K562 (cell line): ENCODE measurements around the gene CYP2R1. TPM values are rescaled to one million over a fixed set of nuclear protein-coding genes. Genes with fewer than 3 reads are reported as not detected.
A peak's percentile ranks its signal among the peaks of the same experiment; 100 is the strongest.

ENCODE experiments used
- BHLHE40 ChIP-seq: IDR thresholded peaks from 2 replicates; pipeline ENCODE4 v1.6.1; 2011; ENCODE audit warnings: low read length, improper control_type of control experiment
- BRD4 ChIP-seq: fragments of 200-600 bp; sonication (generic); IDR thresholded peaks from 2 replicates; pipeline ENCODE4 v1.6.1; 2017; ENCODE audit warnings: inconsistent platforms
- BRD9 ChIP-seq: fragments of 450-650 bp; IDR thresholded peaks from 2 replicates; pipeline ENCODE4 v1.6.1; 2018; ENCODE audit warnings: low read depth; ENCODE audit not compliant: partially characterized antibody
- CHD4 ChIP-seq: fragments of 200-600 bp; sonication (generic); IDR thresholded peaks from 3 replicates; pipeline ENCODE4 v1.6.1; 2012; ENCODE audit warnings: low read depth, mild to moderate bottlenecking, mixed read lengths, low read length, inconsistent platforms; ENCODE audit not compliant: insufficient read depth, insufficient replicate concordance, poor library complexity, severe bottlenecking
- DLX4 ChIP-seq: fragments of 250-450 bp; sonication (Bioruptor Pico); IDR thresholded peaks from 2 replicates; pipeline ENCODE4 v1.6.1; 2021; ENCODE audit warnings: mild to moderate bottlenecking
- DNMT1 ChIP-seq: fragments of 450-650 bp; IDR thresholded peaks from 2 replicates; pipeline ENCODE4 v1.6.1; 2016; ENCODE audit warnings: antibody characterized with exemption, mild to moderate bottlenecking
- ELF1 ChIP-seq: fragments of 200-800 bp; sonication (Bioruptor generic); IDR thresholded peaks from 2 replicates; pipeline ENCODE4 v1.6.1; 2016; ENCODE audit warnings: missing genetic modification characterization, missing compliant biosample characterization
- FOXP4 ChIP-seq: sonication (generic); formaldehyde crosslinking; IDR thresholded peaks from 2 replicates; pipeline ENCODE4 v1.8.0; 2022; ENCODE audit warnings: mild to moderate bottlenecking, missing genetic modification reagents, borderline replicate concordance
- KDM2B ChIP-seq: fragments of 250-450 bp; sonication (Bioruptor Pico); IDR thresholded peaks from 2 replicates; pipeline ENCODE4 v1.8.0; 2021; ENCODE audit warnings: mild to moderate bottlenecking, moderate library complexity
- MCM5 ChIP-seq: fragments of 450-650 bp; IDR thresholded peaks from 2 replicates; pipeline ENCODE4 v1.6.1; 2016; ENCODE audit warnings: low read depth
- MEIS2 ChIP-seq: fragments of 450-650 bp; IDR thresholded peaks from 2 replicates; pipeline ENCODE4 v1.6.1; 2014; ENCODE audit warnings: mild to moderate bottlenecking; ENCODE audit not compliant: partially characterized antibody
- MIER1 ChIP-seq: fragments of 450-650 bp; IDR thresholded peaks from 2 replicates; pipeline ENCODE4 v1.6.1; 2016; ENCODE audit warnings: antibody characterized with exemption, mild to moderate bottlenecking, low read depth
- NR1H2 ChIP-seq: sonication (generic); formaldehyde crosslinking; IDR thresholded peaks from 2 replicates; pipeline ENCODE4 v1.4.0; 2020; ENCODE audit warnings: mild to moderate bottlenecking, missing genetic modification reagents
- PYGO2 ChIP-seq: fragments of 450-650 bp; IDR thresholded peaks from 2 replicates; pipeline ENCODE4 v1.6.1; 2016; ENCODE audit warnings: mild to moderate bottlenecking, missing genetic modification characterization, moderate library complexity, missing compliant biosample characterization
- RHOXF2B ChIP-seq: fragments of 250-450 bp; sonication (Bioruptor Pico); conservative IDR thresholded peaks from 2 replicates; pipeline ENCODE4 v1.5.1; 2021
- SIRT6 ChIP-seq: IDR thresholded peaks from one replicate; pipeline ENCODE4 v1.6.1; 2012; ENCODE audit warnings: low read depth, mild to moderate bottlenecking, control low read depth, inconsistent platforms, low read length, moderate library complexity
- TAF7 ChIP-seq: fragments of 450-650 bp; IDR thresholded peaks from 2 replicates; pipeline ENCODE4 v1.6.1; 2016; ENCODE audit warnings: missing genetic modification characterization, missing compliant biosample characterization
- ZBTB1 ChIP-seq: sonication (generic); formaldehyde crosslinking; IDR thresholded peaks from 2 replicates; pipeline ENCODE4 v1.8.1; 2023; ENCODE audit warnings: missing genetic modification reagents, low read depth, mild to moderate bottlenecking, borderline replicate concordance
- ZNF12 ChIP-seq: sonication (generic); formaldehyde crosslinking; IDR thresholded peaks from 2 replicates; pipeline ENCODE4 v1.4.0; 2020; ENCODE audit warnings: mild to moderate bottlenecking, missing genetic modification reagents
- ZNF140 ChIP-seq: fragments of 250-450 bp; sonication (Bioruptor Pico); IDR thresholded peaks from 2 replicates; pipeline ENCODE4 v1.8.0; 2021; ENCODE audit warnings: moderate library complexity, mild to moderate bottlenecking, inconsistent platforms
- ZNF197 ChIP-seq: fragments of 200-800 bp; sonication (Bioruptor generic); IDR thresholded peaks from 2 replicates; pipeline ENCODE4 v1.6.1; 2016; ENCODE audit warnings: low read depth, missing genetic modification characterization, missing compliant biosample characterization
- ZNF239 ChIP-seq: fragments of 250-450 bp; sonication (Bioruptor Pico); IDR thresholded peaks from 2 replicates; pipeline ENCODE4 v1.4.0; 2020; ENCODE audit warnings: mild to moderate bottlenecking
- ZNF263 ChIP-seq: sonication (generic); formaldehyde crosslinking; IDR thresholded peaks from 2 replicates; pipeline ENCODE4 v1.8.0; 2022; ENCODE audit warnings: mild to moderate bottlenecking, missing genetic modification reagents, borderline replicate concordance
- ZNF512 ChIP-seq: IDR thresholded peaks from 2 replicates; pipeline ENCODE4 v1.6.1; 2016; ENCODE audit warnings: missing genetic modification characterization, missing compliant biosample characterization
- ZNF551 ChIP-seq: fragments of 250-450 bp; sonication (Bioruptor Pico); IDR thresholded peaks from 2 replicates; pipeline ENCODE4 v1.5.0; 2021; ENCODE audit warnings: mild to moderate bottlenecking, moderate library complexity
- polyA plus RNA-seq, 8 experiments: library from polyadenylated mRNA; depleted of rRNA in 4 of 8; stranded (reverse) in 5 of 8; unstranded in 3 of 8; fragments of >200 nt; fragmentation: Nextera tagmentation in 2 of 8; fragmentation: Illumina TruSeq in 1 of 8; extraction: Ambion mirVana in 2 of 8; extraction: Trizol in 1 of 8; gene quantifications; 2 replicates each; pipeline versions ENCODE4 v1.2.1 to v1.2.3, GENCODE V29; 2011 to 2014; ENCODE audit warnings: inconsistent platforms in 1 of 8, missing spikeins in 1 of 8
- total RNA-seq, 7 experiments: library from RNA; depleted of rRNA in 6 of 7; stranded (reverse); fragments of >200 nt in 6 of 7; fragmentation: Illumina TruSeq in 2 of 7; extraction: Trizol in 2 of 7; gene quantifications; 2 replicates each; pipeline versions ENCODE4 v1.2.1 to v1.2.3, GENCODE V29; 2011 to 2021; ENCODE audit warnings: low replicate concordance in 1 of 7

The CYP2R1 gene
- total and polyA plus RNA-seq, 9 of the 15 experiments (the other 6 are each of a cell fraction or from before 2014, with no cell fraction given) = 19.4 to 40.5 (median 29.4) TPM

GRCh38 chr11:14894657-14895598 is 2.9 kb upstream of the CYP2R1 start (continued):
- TF ChIP-seq ZNF239 (CRISPR knock-in tag) (peak; percentile 74), FOXP4 (CRISPR knock-in tag) (no peak), ZBTB1 (CRISPR knock-in tag) (no peak), MEIS2 (peak; percentile 63), SIRT6 (no peak), BRD9 (no peak), ZNF12 (CRISPR knock-in tag) (no peak), NR1H2 (no peak), ZNF512 (no peak), ZNF197 (CRISPR knock-in tag) (peak; percentile 88), CHD4 (no peak), PYGO2 (tag) (no peak), MIER1 (no peak), MCM5 (no peak), ZNF551 (CRISPR knock-in tag) (no peak), BRD4 (peak; percentile 81; the same call in 1 of the 2 replicates), ZNF263 (no peak), ELF1 (tag) (peak; percentile 28; the same call in 1 of the 2 replicates), ZNF140 (CRISPR knock-in tag) (no peak), DNMT1 (no peak), DLX4 (CRISPR knock-in tag) (no peak), KDM2B (CRISPR knock-in tag) (no peak), RHOXF2B (CRISPR knock-in tag) (0 out of 2 replicates have a peak, but pooled peaks have one; percentile 15), BHLHE40 (0 out of 2 replicates have a peak, but pooled peaks have one; percentile 15), TAF7 (tag) (no peak; the same call in 1 of the 2 replicates)
